Gastroesophageal sphincter (tissue), 4 donors: ENCODE data around the gene RFX4. TPM values are rescaled to one million over a fixed set of nuclear protein-coding genes. Genes with fewer than 3 reads are reported as not detected.

Source experiments
- ATAC-seq: fragments of 150-250 bp; one replicate; pipeline ENCODE4 v1.9.1; 2016; ENCODE audit warnings: mild to moderate bottlenecking, moderate library complexity
- H3K27ac ChIP-seq, 4 donors: fragments of 200-600 bp; sonication (generic) in 3 of 4; 1 replicate in 3 of 4; 2 replicates in 1 of 4; pipeline ENCODE4 v1.5.1; 2016 to 2019
- H3K27me3 ChIP-seq: fragments of 200-600 bp; sonication (generic); one replicate; pipeline ENCODE4 v1.5.1; 2019
- H3K36me3 ChIP-seq, 2 donors: fragments of 200-600 bp; sonication (generic); one replicate each; pipeline ENCODE4 v1.5.1; 2019; ENCODE audit warnings: control low read depth in 1 of 2
- H3K4me1 ChIP-seq, 3 donors: fragments of 200-600 bp; sonication (generic); 1 replicate in 2 of 3; 2 replicates in 1 of 3; pipeline ENCODE4 v1.5.1; 2016 to 2019; ENCODE audit warnings: control low read depth in 2 of 3
- H3K4me3 ChIP-seq, 2 donors: fragments of 200-600 bp; sonication (generic); one replicate each; pipeline ENCODE4 v1.5.1; 2019; ENCODE audit warnings: mild to moderate bottlenecking in 1 of 2, moderate library complexity in 1 of 2
- H3K9me3 ChIP-seq, 3 donors: fragments of 200-600 bp; sonication (generic); one replicate each; pipeline ENCODE4 v1.5.1; 2017 to 2019; ENCODE audit warnings: control low read depth in 2 of 3
- CTCF ChIP-seq, 4 experiments: fragments of 200-600 bp in 2 of 4; fragments of 450-650 bp in 2 of 4; sonication (generic) in 1 of 4; IDR thresholded peaks; one replicate each; pipeline ENCODE4 v1.5.1; 2017 to 2019; ENCODE audit warnings: antibody characterized with exemption in 4 of 4, mild to moderate bottlenecking in 2 of 4, moderate library complexity in 2 of 4
- EP300 ChIP-seq: sonication (generic); formaldehyde crosslinking; IDR thresholded peaks from one replicate; pipeline ENCODE4 v1.6.1; 2017; ENCODE audit warnings: antibody characterized with exemption, mild to moderate bottlenecking
- POLR2A ChIP-seq, 2 donors: fragments of 450-650 bp; IDR thresholded peaks; one replicate each; pipeline ENCODE4 v1.6.1; 2017; ENCODE audit warnings: antibody characterized with exemption in 2 of 2, mild to moderate bottlenecking in 2 of 2, moderate library complexity in 1 of 2
- POLR2AphosphoS5 ChIP-seq: sonication (generic); formaldehyde crosslinking; IDR thresholded peaks from one replicate; pipeline ENCODE4 v1.6.1; 2017; ENCODE audit warnings: antibody characterized with exemption
- WGBS, 2 donors: methylation state at CpG; one replicate each; pipeline ENCODE4 v1.1.5; 2018; ENCODE audit warnings: low coverage in 1 of 2; 5-methylcytosine and 5-hydroxymethylcytosine counted together
- total RNA-seq, 4 donors: library from RNA; depleted of rRNA; stranded (reverse); fragments of >200 nt; gene quantifications; one replicate each; pipeline ENCODE4 v1.1.0, GENCODE V29; 2016

The RFX4 gene
- total RNA-seq, 4 donors from 2014 or later: not detected

- TF ChIP-seq CTCF (IDR thresholded peaks at IDR 0.05) (no peak), EP300 (no peak), POLR2A (IDR thresholded peaks at IDR 0.05) (no peak), POLR2AphosphoS5 (no peak)
- ATAC-seq: no peak
These were observed 114.0 kb downstream of the RFX4 start for GRCh38 chr12:106696681-106697417.

GRCh38 chr12:106704081-106704480 is 121.3 kb downstream of the RFX4 start:
- TF ChIP-seq CTCF (IDR thresholded peaks at IDR 0.05) (no peak), EP300 (no peak), POLR2AphosphoS5 (no peak), POLR2A (IDR thresholded peaks at IDR 0.05) (no peak)
- WGBS, 2 donors: 24 to 43% methylated on average over 3 of the region's 3 CpGs
- Histone ChIP-seq H3K9me3 (peaks cover 0 to 28% (median 0%) of the 10 kb centered on the region in 3 donors), H3K4me3 (no peak overlapping the region), H3K36me3 (no peaks in the 10 kb centered on the region), H3K4me1 (no peaks in the 10 kb centered on the region), H3K27ac (no peak overlapping the region), H3K27me3 (no peaks in the 10 kb centered on the region)
- no peak for ATAC-seq

More at GRCh38 chr12:106696681-106697417, 114.0 kb downstream of the RFX4 start:
- no peaks in the 10 kb centered on the region for H3K27me3 ChIP-seq
- no peaks in the 10 kb centered on the region for H3K36me3 ChIP-seq
- H3K4me3 ChIP-seq: no peak overlapping the region
- H3K27ac ChIP-seq: no peak overlapping the region
- 83 to 85% methylated on average over 3 of the region's 4 CpGs for WGBS, 2 donors
- no peaks in the 10 kb centered on the region for H3K4me1 ChIP-seq
- H3K9me3 ChIP-seq: peaks cover 0 to 39% (median 0%) of the 10 kb centered on the region in 3 donors

GRCh38 chr12:106705971-106706370 is 123.2 kb downstream of the RFX4 start:
- no peaks in the 10 kb centered on the region for H3K36me3 ChIP-seq
- no peak overlapping the region for H3K27ac ChIP-seq
- no peak for ATAC-seq
- no peak overlapping the region for H3K4me3 ChIP-seq
- 75 to 80% methylated on average over 2 to 3 of the region's 5 CpGs for WGBS, 2 donors
- H3K27me3 ChIP-seq: peaks cover 7% of the 10 kb centered on the region
- TF ChIP-seq EP300: no peak
- TF ChIP-seq POLR2AphosphoS5: no peak
- TF ChIP-seq CTCF (IDR thresholded peaks at IDR 0.05): no peak
- no peak for TF ChIP-seq POLR2A (IDR thresholded peaks at IDR 0.05)
- no peaks in the 10 kb centered on the region for H3K4me1 ChIP-seq
- H3K9me3 ChIP-seq: peaks cover 0 to 16% (median 0%) of the 10 kb centered on the region in 3 donors

GRCh38 chr12:106709068-106709511 is 126.3 kb downstream of the RFX4 start:
- ATAC-seq: no peak
- TF ChIP-seq POLR2AphosphoS5: no peak
- no peak for TF ChIP-seq POLR2A (IDR thresholded peaks at IDR 0.05)
- no peak for TF ChIP-seq EP300
- no peak for TF ChIP-seq CTCF (IDR thresholded peaks at IDR 0.05)
- Histone ChIP-seq H3K4me3 (no peak overlapping the region), H3K27me3 (peaks cover 19% of the 10 kb centered on the region), H3K4me1 (no peaks in the 10 kb centered on the region), H3K27ac (no peak overlapping the region), H3K36me3 (no peaks in the 10 kb centered on the region), H3K9me3 (no peaks in the 10 kb centered on the region)
- whole genome bisulfite sequencing, 2 donors: 81 to 82% methylated on average over 6 of the region's 8 CpGs
